Karpas-422 (cell line): ENCODE data around the gene PPP2R2B. TPM values are rescaled to one million over a fixed set of nuclear protein-coding genes. Genes with fewer than 3 reads are reported as not detected.

ENCODE experiments used
- DNase-seq: peaks from one replicate; pipeline ENCODE4 v3.0.0-alpha.2; 2015
- H2AFZ ChIP-seq: fragments of 200-600 bp; sonication (generic); 2 replicates; pipeline ENCODE4 v1.6.1; 2014; ENCODE audit warnings: antibody characterized with exemption, low read length, mixed read lengths
- H3K27ac ChIP-seq: fragments of 200-600 bp; sonication (generic); 2 replicates; pipeline ENCODE4 v1.5.1; 2014; ENCODE audit warnings: mild to moderate bottlenecking, low read length, moderate library complexity
- H3K27me3 ChIP-seq: fragments of 200-600 bp; sonication (generic); 2 replicates; pipeline ENCODE4 v1.6.1; 2014; ENCODE audit warnings: low read length, mixed read lengths
- H3K36me3 ChIP-seq: fragments of 200-600 bp; sonication (generic); 2 replicates; pipeline ENCODE4 v1.6.1; 2014; ENCODE audit warnings: low read length, mixed read lengths; ENCODE audit not compliant: insufficient read depth
- H3K4me1 ChIP-seq: fragments of 200-600 bp; sonication (generic); 2 replicates; pipeline ENCODE4 v1.6.1; 2014; ENCODE audit warnings: mild to moderate bottlenecking, low read length, mixed read lengths
- H3K4me2 ChIP-seq: fragments of 200-600 bp; sonication (generic); 2 replicates; pipeline ENCODE4 v1.6.1; 2014; ENCODE audit warnings: low read length, low read depth, mild to moderate bottlenecking; ENCODE audit not compliant: poor library complexity, severe bottlenecking
- H3K4me3 ChIP-seq: fragments of 200-600 bp; sonication (generic); 2 replicates; pipeline ENCODE4 v1.5.1; 2014; ENCODE audit warnings: mild to moderate bottlenecking, antibody characterized with exemption, low read length, mixed read lengths
- H3K79me2 ChIP-seq: fragments of 200-600 bp; sonication (generic); 2 replicates; pipeline ENCODE4 v1.6.1; 2014; ENCODE audit warnings: mild to moderate bottlenecking, low read length, mixed read lengths
- H3K9ac ChIP-seq: fragments of 200-600 bp; sonication (generic); 2 replicates; pipeline ENCODE4 v1.6.0; 2014; ENCODE audit warnings: low read length
- H3K9me2 ChIP-seq: fragments of 200-600 bp; sonication (generic), shearing (Covaris generic); replicated peaks from 2 replicates; pipeline ENCODE4 v1.6.0; 2014; ENCODE audit warnings: mild to moderate bottlenecking, low read length, moderate library complexity; ENCODE audit not compliant: insufficient read depth
- H3K9me3 ChIP-seq: fragments of 300-700, 200-600 bp; sonication (generic); 2 replicates; pipeline ENCODE4 v1.6.1; 2014; ENCODE audit warnings: low read length, mixed read lengths
- H4K20me1 ChIP-seq: fragments of 200-600 bp; sonication (generic); 2 replicates; pipeline ENCODE4 v1.6.1; 2014; ENCODE audit warnings: mild to moderate bottlenecking, antibody characterized with exemption, low read length, low read depth; ENCODE audit not compliant: insufficient read depth
- total RNA-seq: library from RNA; depleted of rRNA; stranded (reverse); fragments of >200 nt; shearing (Covaris generic); gene quantifications from 2 replicates; pipeline ENCODE4 v1.2.3, GENCODE V29; 2014; ENCODE audit warnings: low replicate concordance

The PPP2R2B gene
- total RNA-seq, 1 experiment from 2014 or later = not detected

GRCh38 chr5:146778795-146779194, 99.8 kb downstream of the PPP2R2B start:
- no peaks in the 10 kb centered on the region for H3K9me3 ChIP-seq

DNA sequence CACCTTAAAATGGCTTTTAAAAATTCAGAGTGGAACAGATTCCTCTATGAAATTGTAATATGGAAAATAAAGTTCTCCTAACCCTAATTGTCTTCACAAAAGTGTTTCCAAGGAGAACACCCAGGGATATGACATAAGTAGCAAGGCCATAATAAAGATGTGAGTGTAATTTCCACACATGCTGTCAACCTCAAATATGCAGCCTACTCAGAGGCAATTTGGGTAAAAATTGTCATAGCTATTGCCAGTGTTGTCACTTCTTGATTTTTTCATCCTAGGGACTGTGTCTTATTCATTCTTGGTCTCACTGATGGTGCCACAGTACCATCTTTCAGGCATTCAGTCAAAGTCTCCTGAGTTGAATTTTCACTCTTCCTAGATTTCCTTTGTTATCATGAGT, 100.3 kb downstream of the PPP2R2B start:
- H3K27me3 ChIP-seq = 0 out of 2 replicates have a peak, but pooled peaks cover 2% of the 10 kb centered on the region
- H3K4me1 ChIP-seq = no peaks in the 10 kb centered on the region
- no peak overlapping the region for H3K9ac ChIP-seq
- H3K4me3 ChIP-seq = no peak overlapping the region
- no peak overlapping the region for H3K4me2 ChIP-seq
- no peak for DNase-seq
- H3K9me2 ChIP-seq = no peaks in the 10 kb centered on the region
- no peaks in the 10 kb centered on the region for H3K79me2 ChIP-seq
- no peak overlapping the region for H2AFZ ChIP-seq
- H3K9me3 ChIP-seq = no peaks in the 10 kb centered on the region
- H4K20me1 ChIP-seq = no peaks in the 10 kb centered on the region
- H3K27ac ChIP-seq = no peak overlapping the region
- no peaks in the 10 kb centered on the region for H3K36me3 ChIP-seq

More at GRCh38 chr5:146778795-146779194, 99.8 kb downstream of the PPP2R2B start:
- no peaks in the 10 kb centered on the region for H3K79me2 ChIP-seq
- 0 out of 2 replicates have a peak, but pooled peaks cover 2% of the 10 kb centered on the region for H3K27me3 ChIP-seq
- H3K4me3 ChIP-seq = no peak overlapping the region
- DNase-seq = no peak
- no peak overlapping the region for H3K9ac ChIP-seq
- H3K27ac ChIP-seq = no peak overlapping the region
- no peak overlapping the region for H3K4me2 ChIP-seq
- H2AFZ ChIP-seq = no peak overlapping the region
- no peaks in the 10 kb centered on the region for H3K4me1 ChIP-seq
- H4K20me1 ChIP-seq = no peaks in the 10 kb centered on the region
- no peaks in the 10 kb centered on the region for H3K36me3 ChIP-seq
- no peaks in the 10 kb centered on the region for H3K9me2 ChIP-seq

DNA sequence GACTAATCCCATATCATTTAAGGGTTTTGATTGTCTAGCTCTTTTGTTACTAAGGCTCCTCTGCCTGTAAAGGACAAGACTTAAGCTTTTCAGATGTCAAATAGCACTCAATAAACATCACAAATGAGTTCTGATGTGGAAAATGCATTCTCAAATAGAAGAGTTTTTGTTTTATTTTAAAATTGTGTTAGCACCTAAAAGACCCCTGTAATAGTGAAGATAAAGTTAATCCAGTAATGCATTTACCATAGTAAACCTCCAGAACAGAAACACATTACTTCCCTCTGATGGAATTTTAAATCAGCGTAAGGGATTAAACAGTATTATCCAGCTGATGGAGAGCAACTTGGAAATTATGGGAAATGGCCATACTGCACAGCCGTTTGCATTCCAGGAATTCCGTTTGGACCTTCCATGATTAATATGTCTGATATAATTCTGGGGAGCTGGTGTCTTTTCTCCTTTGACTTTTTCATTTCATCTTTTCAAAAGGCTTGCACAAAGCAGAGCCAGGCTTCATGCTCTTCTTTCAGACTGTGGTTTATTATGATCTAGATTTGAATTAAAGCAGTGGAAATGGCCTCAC, 105.6 kb downstream of the PPP2R2B start:
- no peak overlapping the region for H3K27ac ChIP-seq
- H3K9ac ChIP-seq = no peak overlapping the region
- H4K20me1 ChIP-seq = no peaks in the 10 kb centered on the region
- H2AFZ ChIP-seq = no peak overlapping the region
- H3K9me2 ChIP-seq = no peaks in the 10 kb centered on the region
- no peaks in the 10 kb centered on the region for H3K36me3 ChIP-seq
- H3K4me1 ChIP-seq = no peaks in the 10 kb centered on the region
- DNase-seq = no peak
- no peak overlapping the region for H3K4me2 ChIP-seq
- no peaks in the 10 kb centered on the region for H3K79me2 ChIP-seq
- no peak overlapping the region for H3K4me3 ChIP-seq
- H3K27me3 ChIP-seq = no peaks in the 10 kb centered on the region
- H3K9me3 ChIP-seq = no peaks in the 10 kb centered on the region

- H3K9me3 ChIP-seq = no peaks in the 10 kb centered on the region
- no peak overlapping the region for H3K9ac ChIP-seq
- H3K36me3 ChIP-seq = no peaks in the 10 kb centered on the region
- DNase-seq = no peak
- H3K4me2 ChIP-seq = no peak overlapping the region
- H3K79me2 ChIP-seq = no peaks in the 10 kb centered on the region
- no peaks in the 10 kb centered on the region for H3K27me3 ChIP-seq
- no peak overlapping the region for H3K4me3 ChIP-seq
- no peak overlapping the region for H2AFZ ChIP-seq
- H3K9me2 ChIP-seq = no peaks in the 10 kb centered on the region
- H3K4me1 ChIP-seq = no peaks in the 10 kb centered on the region
- H4K20me1 ChIP-seq = no peaks in the 10 kb centered on the region
- H3K27ac ChIP-seq = no peak overlapping the region
Observed at GRCh38 chr5:146770980-146771379, 107.6 kb downstream of the PPP2R2B start.

DNA sequence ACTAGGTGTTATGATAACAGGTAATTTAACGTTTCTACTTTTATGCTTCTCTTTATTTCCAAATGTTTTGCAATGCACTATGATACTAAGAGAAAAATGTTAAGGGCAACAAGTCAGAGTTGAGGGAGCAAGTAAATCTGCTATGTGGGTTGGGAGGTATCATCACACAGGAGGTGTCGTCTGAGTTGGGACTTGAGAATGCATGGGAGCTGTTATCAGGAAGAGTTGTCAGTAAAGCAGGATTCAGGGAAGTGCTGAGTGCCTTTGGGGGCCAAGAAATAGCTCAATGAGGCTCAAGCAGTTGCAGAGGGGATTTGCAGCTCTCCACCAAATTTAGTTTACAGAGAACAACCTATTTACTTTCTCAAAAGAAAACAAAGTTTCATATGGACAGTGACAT, 108.0 kb downstream of the PPP2R2B start:
- H3K27me3 ChIP-seq = no peaks in the 10 kb centered on the region
- no peak overlapping the region for H2AFZ ChIP-seq
- H3K4me2 ChIP-seq = no peak overlapping the region
- no peaks in the 10 kb centered on the region for H3K4me1 ChIP-seq
- no peak for DNase-seq
- H3K9me2 ChIP-seq = no peaks in the 10 kb centered on the region
- H3K9ac ChIP-seq = no peak overlapping the region
- H3K4me3 ChIP-seq = no peak overlapping the region
- H3K79me2 ChIP-seq = no peaks in the 10 kb centered on the region
- no peaks in the 10 kb centered on the region for H3K36me3 ChIP-seq
- H4K20me1 ChIP-seq = no peaks in the 10 kb centered on the region
- H3K9me3 ChIP-seq = no peaks in the 10 kb centered on the region
- H3K27ac ChIP-seq = no peak overlapping the region

- no peaks in the 10 kb centered on the region for H3K27me3 ChIP-seq
- DNase-seq = no peak
- no peak overlapping the region for H3K27ac ChIP-seq
- no peak overlapping the region for H3K4me2 ChIP-seq
- no peaks in the 10 kb centered on the region for H3K9me2 ChIP-seq
- no peak overlapping the region for H3K4me3 ChIP-seq
- no peaks in the 10 kb centered on the region for H3K4me1 ChIP-seq
- H4K20me1 ChIP-seq = no peaks in the 10 kb centered on the region
- H3K79me2 ChIP-seq = no peaks in the 10 kb centered on the region
- no peaks in the 10 kb centered on the region for H3K9me3 ChIP-seq
- H2AFZ ChIP-seq = no peak overlapping the region
- no peak overlapping the region for H3K9ac ChIP-seq
- H3K36me3 ChIP-seq = no peaks in the 10 kb centered on the region
Observed at GRCh38 chr5:146767534-146767933, 111.0 kb downstream of the PPP2R2B start.

- no peak overlapping the region for H3K4me2 ChIP-seq
- no peak overlapping the region for H3K27ac ChIP-seq
- no peaks in the 10 kb centered on the region for H3K27me3 ChIP-seq
- H3K9ac ChIP-seq = no peak overlapping the region
- no peaks in the 10 kb centered on the region for H3K4me1 ChIP-seq
- no peaks in the 10 kb centered on the region for H4K20me1 ChIP-seq
- H3K36me3 ChIP-seq = no peaks in the 10 kb centered on the region
- no peaks in the 10 kb centered on the region for H3K9me3 ChIP-seq
- DNase-seq = no peak
- H2AFZ ChIP-seq = no peak overlapping the region
- no peak overlapping the region for H3K4me3 ChIP-seq
- no peaks in the 10 kb centered on the region for H3K9me2 ChIP-seq
- no peaks in the 10 kb centered on the region for H3K79me2 ChIP-seq
Observed at GRCh38 chr5:146766013-146766412, 112.5 kb downstream of the PPP2R2B start.

GRCh38 chr5:146765089-146765832, 113.3 kb downstream of the PPP2R2B start:
- no peaks in the 10 kb centered on the region for H3K36me3 ChIP-seq
- no peak for DNase-seq
- no peak overlapping the region for H3K4me3 ChIP-seq

More at GRCh38 chr5:146765089-146765832, 113.3 kb downstream of the PPP2R2B start:
- no peaks in the 10 kb centered on the region for H3K79me2 ChIP-seq
- no peaks in the 10 kb centered on the region for H3K4me1 ChIP-seq
- no peak overlapping the region for H3K27ac ChIP-seq
- H2AFZ ChIP-seq = no peak overlapping the region
- no peaks in the 10 kb centered on the region for H3K9me3 ChIP-seq
- H3K4me2 ChIP-seq = no peak overlapping the region
- H4K20me1 ChIP-seq = no peaks in the 10 kb centered on the region
- no peaks in the 10 kb centered on the region for H3K27me3 ChIP-seq
- no peaks in the 10 kb centered on the region for H3K9me2 ChIP-seq
- no peak overlapping the region for H3K9ac ChIP-seq
